GM12873 (cell line): Measurements from ENCODE around the gene KCNJ4.

Source experiments
- CTCF ChIP-seq: IDR thresholded peaks from 2 replicates; pipeline ENCODE4 v1.5.1; 2012; ENCODE audit warnings: low read depth, mild to moderate bottlenecking, moderate library complexity, low read length, control low read depth; ENCODE audit not compliant: insufficient read depth; ENCODE audit errors: missing control alignments

KCNJ4 gene

DNA sequence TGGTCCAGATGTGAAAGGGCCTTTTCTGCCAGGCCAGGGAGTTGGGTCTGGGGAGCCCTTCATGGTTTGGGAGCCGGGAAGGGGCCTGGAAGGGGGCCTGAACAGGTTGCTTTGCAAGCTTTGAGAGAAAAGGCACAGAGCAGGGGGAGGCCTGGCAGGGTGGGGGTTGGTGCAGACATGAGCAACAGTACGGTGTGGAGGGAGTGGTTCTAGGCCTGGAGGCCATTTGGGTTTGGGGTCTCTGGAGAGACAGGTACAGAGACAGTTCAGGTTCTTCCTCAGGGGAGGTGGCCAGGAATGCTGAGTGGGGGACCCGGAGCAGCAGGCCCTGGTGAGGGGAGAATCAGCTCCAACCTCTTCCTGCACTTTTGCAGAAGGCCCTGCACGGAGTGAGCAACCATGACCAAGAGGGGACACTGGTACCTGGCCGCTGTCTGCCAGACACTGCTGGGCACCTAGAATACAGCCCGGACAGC, 14.3 kb upstream of the KCNJ4 start:
- TF ChIP-seq CTCF: no peak

DNA sequence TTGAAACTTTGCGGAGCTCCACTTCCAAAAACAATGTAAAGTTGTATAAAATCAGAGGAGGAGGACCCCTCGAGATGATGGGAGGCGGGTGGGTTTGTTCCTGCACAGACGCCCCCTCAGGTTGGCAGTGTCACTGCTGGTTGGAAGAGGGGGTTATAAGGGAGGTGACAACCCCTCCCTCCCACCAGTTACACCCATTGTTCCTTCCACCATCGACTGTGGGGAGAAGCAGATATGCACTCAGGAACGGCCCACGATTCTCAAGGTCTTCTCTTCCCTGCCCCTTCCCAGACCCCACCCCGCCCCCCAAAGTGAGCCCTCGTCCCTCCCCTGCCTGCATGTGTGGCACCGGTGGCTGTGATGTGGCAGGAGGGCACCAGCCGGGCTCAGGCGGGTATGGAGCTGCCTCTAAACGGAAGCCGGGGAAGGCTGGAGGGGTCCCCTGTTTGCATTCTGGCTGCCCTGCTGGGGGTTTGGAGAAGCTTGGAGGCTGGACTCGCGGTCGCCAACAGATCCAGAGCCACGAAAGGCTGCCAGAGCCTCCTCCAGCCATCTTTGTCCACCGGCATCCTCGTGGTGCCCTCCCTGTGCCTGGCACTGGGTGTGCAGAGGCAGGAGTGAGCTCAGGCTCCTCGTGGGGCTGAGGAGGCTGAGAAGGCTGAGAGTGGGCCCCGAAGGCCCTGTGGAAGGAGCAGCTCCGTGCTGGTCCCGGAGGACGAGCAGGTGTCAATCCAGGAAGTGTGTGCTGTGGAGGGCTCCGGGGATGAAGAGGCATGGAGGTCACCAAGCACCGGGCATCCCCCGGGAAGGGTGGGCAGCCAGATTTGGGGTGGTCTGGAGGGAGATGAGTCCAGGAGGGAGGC, 13.7 kb upstream of the KCNJ4 start:
- TF ChIP-seq CTCF: peak; percentile 35

DNA sequence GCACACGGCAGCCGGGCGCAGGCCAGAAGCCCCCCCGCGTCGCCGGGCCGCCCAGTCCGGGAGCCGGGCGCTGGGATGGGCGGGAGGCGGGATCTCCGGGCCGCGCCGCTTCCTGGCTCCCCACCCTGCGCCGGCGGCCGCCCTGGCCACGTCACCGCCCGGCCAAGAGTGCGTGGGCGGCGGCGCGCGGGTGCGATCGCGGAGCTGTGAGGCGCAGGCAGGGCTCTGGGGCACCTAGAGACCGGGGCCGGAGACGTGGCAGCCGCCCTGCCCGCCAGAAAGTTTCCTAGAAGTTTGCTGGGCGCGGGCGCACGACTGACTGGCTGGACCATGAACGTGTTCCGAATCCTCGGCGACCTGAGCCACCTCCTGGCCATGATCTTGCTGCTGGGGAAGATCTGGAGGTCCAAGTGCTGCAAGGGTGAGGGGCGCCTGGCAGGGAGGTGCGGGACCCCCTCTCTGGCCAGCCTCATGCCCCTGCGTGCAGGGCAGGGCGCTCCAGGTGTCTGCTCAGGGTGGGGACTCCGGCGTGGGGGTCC, 13.0 kb upstream of the KCNJ4 start, which contains the start of gene KDELR3:
Gene KDELR3, plus strand, starts transcription at position 193 of the 539 bp plus-strand sequence. Its CDS starts 138 bp downstream, at position 331.
- no peak for TF ChIP-seq CTCF

- no peak for TF ChIP-seq CTCF
These were observed 12.5 kb upstream of the KCNJ4 start for GRCh38 chr22:38467438-38467903.

- TF ChIP-seq CTCF: no peak
These were observed 10.9 kb upstream of the KCNJ4 start for GRCh38 chr22:38465673-38466490.

DNA sequence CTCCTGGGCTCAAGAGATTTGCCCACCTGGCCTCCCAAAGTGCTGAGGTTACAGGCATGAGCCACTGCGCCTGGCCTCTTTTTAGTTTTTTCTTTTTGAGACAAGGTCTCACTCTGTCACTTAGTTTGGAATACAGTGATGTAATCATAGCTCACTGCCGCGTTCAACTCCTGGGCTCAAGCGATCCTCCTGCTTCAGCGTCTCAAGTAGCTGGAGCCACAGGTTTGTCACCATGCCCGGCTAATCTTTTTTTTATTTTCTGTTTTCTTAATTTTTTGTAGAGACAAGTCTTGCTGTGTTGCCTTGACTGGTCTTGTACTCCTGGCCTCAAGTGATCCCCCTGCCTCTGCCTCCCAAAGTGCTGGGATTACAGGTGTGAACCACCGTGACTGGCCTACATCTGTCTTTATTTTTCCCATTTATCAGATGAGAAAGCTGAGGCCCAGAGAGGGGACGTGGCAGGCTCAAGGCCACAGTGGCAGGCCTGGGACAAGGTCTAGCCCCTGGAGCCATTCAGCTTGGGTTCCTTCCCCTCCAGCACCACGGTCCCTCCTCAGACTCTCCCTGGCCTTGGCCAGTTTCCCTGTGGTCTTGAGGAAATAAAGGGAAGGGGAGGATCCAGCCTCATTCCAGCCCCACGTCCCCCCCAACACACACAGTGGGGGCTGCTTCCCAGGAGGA, 10.1 kb upstream of the KCNJ4 start:
- no peak for TF ChIP-seq CTCF
